22Rv1 (cell line): Measurements from ENCODE around the gene TBCK.

Experiments used
- CTCF ChIP-seq: fragments of 450-650 bp; IDR thresholded peaks from 2 replicates; pipeline ENCODE4 v1.5.1; 2017; ENCODE audit warnings: mild to moderate bottlenecking
- ZFX ChIP-seq: fragments of 450-650 bp; IDR thresholded peaks from 2 replicates; pipeline ENCODE4 v1.6.1; 2017; ENCODE audit warnings: antibody characterized with exemption, borderline replicate concordance

- TF ChIP-seq CTCF (no peak), ZFX (no peak)
These were observed 35.0 kb upstream of the TBCK start for GRCh38 chr4:106351016-106351415.
